Sigmoid colon (tissue), 7 donors: ENCODE data around the gene COPZ2. TPM values are rescaled to one million over a fixed set of nuclear protein-coding genes. Genes with fewer than 3 reads are reported as not detected.

Experiments used
- DNase-seq: peaks from one replicate; pipeline ENCODE4 v3.0.0-alpha.2; 2019
- H3K27ac ChIP-seq, 4 donors: fragments of 200-600 bp; sonication (generic); one replicate each; pipeline ENCODE4 v1.5.1; 2016 to 2019; ENCODE audit warnings: mild to moderate bottlenecking in 1 of 4
- H3K27me3 ChIP-seq, 3 donors: fragments of 200-600 bp; sonication (generic); one replicate each; pipeline ENCODE4 v1.5.1; 2019; ENCODE audit warnings: mild to moderate bottlenecking in 1 of 3
- H3K36me3 ChIP-seq, 4 donors: fragments of 200-600 bp; sonication (generic); one replicate each; pipeline ENCODE4 v1.5.1; 2016 to 2019
- H3K4me1 ChIP-seq, 4 donors: fragments of 200-600 bp; sonication (generic); one replicate each; pipeline ENCODE4 v1.5.1; 2017 to 2019
- H3K4me3 ChIP-seq, 4 donors: fragments of 200-600 bp; sonication (generic); one replicate each; pipeline ENCODE4 v1.5.1; 2017 to 2019; ENCODE audit warnings: mild to moderate bottlenecking in 2 of 4, moderate library complexity in 1 of 4
- H3K9me3 ChIP-seq, 4 donors: fragments of 200-600 bp in 3 of 4; sonication (generic) in 3 of 4; one replicate each; pipeline versions ENCODE4 v1.5.1 to v1.6.1; 2013 to 2019
- CTCF ChIP-seq, 4 experiments: fragments of 450-650 bp in 3 of 4; fragments of 200-600 bp in 1 of 4; IDR thresholded peaks; one replicate each; pipeline ENCODE4 v1.5.1; 2016 to 2019; ENCODE audit warnings: antibody characterized with exemption in 4 of 4, mild to moderate bottlenecking in 3 of 4, moderate library complexity in 2 of 4
- EP300 ChIP-seq, 4 donors: sonication (generic); formaldehyde crosslinking; IDR thresholded peaks; one replicate each; pipeline ENCODE4 v1.6.1; 2017; ENCODE audit warnings: antibody characterized with exemption in 4 of 4
- POLR2A ChIP-seq, 2 donors: fragments of 450-650 bp; IDR thresholded peaks; one replicate each; pipeline ENCODE4 v1.6.1; 2016; ENCODE audit warnings: antibody characterized with exemption in 2 of 2, mild to moderate bottlenecking in 2 of 2, moderate library complexity in 2 of 2
- POLR2AphosphoS5 ChIP-seq, 4 donors: sonication (generic); formaldehyde crosslinking; IDR thresholded peaks; one replicate each; pipeline ENCODE4 v1.6.1; 2017; ENCODE audit warnings: antibody characterized with exemption in 4 of 4
- WGBS, 2 donors: extraction: QIAGEN DNeasy Blood & Tissue Kit; methylation state at CpG; one replicate each; pipeline ENCODE4 v1.1.7; 2013; 5-methylcytosine and 5-hydroxymethylcytosine counted together
- intact Hi-C: fragments of 100-400 bp; cut with DNase I; formaldehyde crosslinking; loops from one replicate; pipeline ENCODE4 v1.15.1; 2023
- polyA plus RNA-seq, 3 donors: library from polyadenylated mRNA; stranded (reverse); fragments of 200-250 nt; gene quantifications; one replicate each; pipeline ENCODE4 v1.2.3, GENCODE V29; 2013
- total RNA-seq, 4 donors: library from RNA; depleted of rRNA; stranded (reverse); fragments of >200 nt; gene quantifications; one replicate each; pipeline ENCODE4 v1.1.0, GENCODE V29; 2016
- donor health status: healthy with polysubstance abuse.
- donor health status: Bipolar disorder and iron deficiency.
- donor health status: healthy.

Gene COPZ2
- total and polyA plus RNA-seq, 7 donors: 5.5 to 64.0 (median 52.3) TPM

DNA sequence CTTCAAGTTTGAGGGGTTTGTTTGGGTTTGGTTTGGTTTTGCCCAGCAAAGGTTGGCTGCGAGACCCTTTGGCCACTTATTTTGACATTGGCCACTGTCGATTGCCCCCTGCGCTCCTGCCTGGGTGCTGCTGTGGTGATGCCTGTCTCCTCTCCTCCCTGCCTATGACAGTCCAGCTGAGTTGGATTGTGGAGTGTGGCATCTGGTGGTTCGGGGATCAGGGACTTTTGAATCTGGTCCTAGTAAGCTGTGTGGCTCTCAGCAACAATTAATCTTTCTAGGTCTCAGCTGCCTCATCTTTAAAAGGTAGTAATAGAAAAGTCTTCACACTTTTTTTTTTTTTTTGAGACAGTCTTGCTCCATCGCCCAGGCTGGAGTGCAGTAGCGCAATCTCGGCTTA, 39.6 kb downstream of the COPZ2 start:
- no peak for TF ChIP-seq EP300 (IDR thresholded peaks at IDR 0.05)
- TF ChIP-seq POLR2A (IDR thresholded peaks at IDR 0.05): no peak
- no peak for TF ChIP-seq CTCF (IDR thresholded peaks at IDR 0.05)
- no peak for TF ChIP-seq POLR2AphosphoS5 (IDR thresholded peaks at IDR 0.05)
- intact Hi-C loops: no loop called here
- H3K4me3 ChIP-seq: no peak overlapping the region
- H3K27ac ChIP-seq: no peak overlapping the region
- H3K27me3 ChIP-seq: no peaks in the 10 kb centered on the region
- no peak for DNase-seq
- no peaks in the 10 kb centered on the region for H3K36me3 ChIP-seq
- H3K9me3 ChIP-seq: no peaks in the 10 kb centered on the region
- WGBS, 2 donors: 92 to 93% methylated on average over 7 of the region's 7 CpGs
- H3K4me1 ChIP-seq: peaks cover 0 to 15% (median 11%) of the 10 kb centered on the region in 4 donors

- TF ChIP-seq POLR2A (IDR thresholded peaks at IDR 0.05) (no peak), EP300 (IDR thresholded peaks at IDR 0.05) (no peak), POLR2AphosphoS5 (IDR thresholded peaks at IDR 0.05) (no peak), CTCF (IDR thresholded peaks at IDR 0.05) (no peak)
- Histone ChIP-seq H3K4me3 (no peak overlapping the region), H3K9me3 (no peaks in the 10 kb centered on the region), H3K36me3 (no peaks in the 10 kb centered on the region), H3K27me3 (no peaks in the 10 kb centered on the region), H3K27ac (no peak overlapping the region), H3K4me1 (peaks cover 0 to 10% (median 7%) of the 10 kb centered on the region in 4 donors)
- intact Hi-C loops: no loop called here
- WGBS, 2 donors: 86 to 91% methylated on average over 7 of the region's 7 CpGs
- no peak for DNase-seq
Observed at GRCh38 chr17:47997586-47997985, 40.0 kb downstream of the COPZ2 start.

GRCh38 chr17:47996201-47996600, 41.4 kb downstream of the COPZ2 start:
- intact Hi-C loops: no loop called here
- Histone ChIP-seq H3K9me3 (no peaks in the 10 kb centered on the region), H3K4me1 (no peaks in the 10 kb centered on the region), H3K36me3 (no peaks in the 10 kb centered on the region), H3K4me3 (no peak overlapping the region), H3K27ac (no peak overlapping the region), H3K27me3 (no peaks in the 10 kb centered on the region)
- TF ChIP-seq POLR2A (IDR thresholded peaks at IDR 0.05) (no peak), POLR2AphosphoS5 (IDR thresholded peaks at IDR 0.05) (no peak), EP300 (IDR thresholded peaks at IDR 0.05) (no peak), CTCF (IDR thresholded peaks at IDR 0.05) (no peak)
- WGBS, 2 donors: 72 to 83% methylated on average over 9 of the region's 9 CpGs
- no peak for DNase-seq

DNA sequence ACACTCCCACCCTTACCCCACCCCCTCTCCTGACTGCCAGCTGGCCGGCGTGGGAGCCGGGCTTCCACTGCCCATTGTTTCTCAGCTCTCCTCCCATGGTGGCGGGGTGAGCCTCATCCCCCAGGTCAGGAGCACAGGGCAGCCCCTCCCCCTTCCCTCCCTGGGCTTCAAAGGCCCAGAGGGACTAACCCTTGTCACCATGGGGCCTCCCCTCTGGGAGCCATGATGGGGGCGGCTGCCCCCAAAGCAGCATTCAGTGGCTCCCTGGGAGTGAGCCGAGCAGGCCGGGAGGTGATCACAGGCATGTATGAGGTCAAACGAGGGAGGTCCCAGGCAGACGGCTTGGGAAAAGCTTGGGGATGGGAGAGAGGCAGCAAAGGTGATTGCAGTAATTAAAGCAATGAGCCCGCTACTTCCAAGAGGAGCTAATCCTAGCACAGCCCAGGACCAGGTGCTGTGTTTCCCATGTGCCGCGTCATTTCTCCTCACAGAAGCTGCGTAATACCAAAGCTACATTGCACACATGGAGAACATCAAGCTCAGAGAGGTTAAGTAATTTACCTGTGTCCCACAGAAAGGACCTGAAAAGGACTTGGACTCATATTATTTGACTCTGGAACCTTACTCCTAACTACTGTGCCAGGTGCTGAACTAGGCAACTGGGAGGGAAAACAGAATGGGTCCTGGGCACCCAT, 42.2 kb downstream of the COPZ2 start:
- Histone ChIP-seq H3K27ac (no peak overlapping the region), H3K4me3 (no peak overlapping the region), H3K4me1 (no peaks in the 10 kb centered on the region), H3K9me3 (no peaks in the 10 kb centered on the region), H3K36me3 (no peaks in the 10 kb centered on the region), H3K27me3 (no peaks in the 10 kb centered on the region)
- intact Hi-C loops: no loop called here
- no peak for DNase-seq
- 76 to 92% methylated on average over 13 of the region's 13 CpGs for WGBS, 2 donors
- TF ChIP-seq POLR2AphosphoS5 (IDR thresholded peaks at IDR 0.05) (no peak), CTCF (IDR thresholded peaks at IDR 0.05) (no peak), EP300 (IDR thresholded peaks at IDR 0.05) (no peak), POLR2A (IDR thresholded peaks at IDR 0.05) (no peak)

- Histone ChIP-seq H3K4me1 (no peaks in the 10 kb centered on the region), H3K4me3 (no peak overlapping the region), H3K36me3 (no peaks in the 10 kb centered on the region), H3K9me3 (no peaks in the 10 kb centered on the region), H3K27me3 (no peaks in the 10 kb centered on the region), H3K27ac (no peak overlapping the region)
- TF ChIP-seq EP300 (IDR thresholded peaks at IDR 0.05) (no peak), POLR2AphosphoS5 (IDR thresholded peaks at IDR 0.05) (no peak), CTCF (IDR thresholded peaks at IDR 0.05) (no peak), POLR2A (IDR thresholded peaks at IDR 0.05) (no peak)
- 78 to 89% methylated on average over 4 of the region's 4 CpGs for WGBS, 2 donors
- intact Hi-C loops: no loop called here
- DNase-seq: no peak
Observed at GRCh38 chr17:47994724-47995123, 42.9 kb downstream of the COPZ2 start.
